Gastrocnemius medialis (tissue), 4 donors: ENCODE data around the gene PROSER2. TPM values are rescaled to one million over a fixed set of nuclear protein-coding genes. Genes with fewer than 3 reads are reported as not detected.

ENCODE experiments used
- ATAC-seq, 2 donors: fragments of 150-250 bp; one replicate each; pipeline ENCODE4 v1.9.1; 2016
- DNase-seq, 2 donors: peaks; one replicate each; pipeline ENCODE4 v3.0.0-alpha.2; 2019
- H3K27ac ChIP-seq, 4 donors: fragments of 200-600 bp; sonication (generic); 1 replicate in 1 of 4; 2 replicates in 3 of 4; pipeline ENCODE4 v1.5.1; 2016 to 2018; ENCODE audit warnings: mild to moderate bottlenecking in 2 of 4, moderate library complexity in 1 of 4
- H3K27me3 ChIP-seq, 3 donors: fragments of 200-600 bp; sonication (generic) in 2 of 3; 1 replicate in 1 of 3; 2 replicates in 2 of 3; pipeline versions ENCODE4 v1.5.1 to v1.6.0; 2016 to 2019; ENCODE audit warnings: mild to moderate bottlenecking in 1 of 3, moderate library complexity in 1 of 3
- H3K36me3 ChIP-seq, 2 donors: fragments of 200-600 bp; sonication (generic) in 1 of 2; one replicate each; pipeline ENCODE4 v1.5.1; 2017 to 2018
- H3K4me1 ChIP-seq, 2 donors: fragments of 200-600 bp; sonication (generic) in 1 of 2; one replicate each; pipeline ENCODE4 v1.5.1; 2016 to 2017; ENCODE audit warnings: mild to moderate bottlenecking in 2 of 2
- H3K4me3 ChIP-seq, 4 donors: fragments of 200-600 bp; sonication (generic) in 3 of 4; 1 replicate in 1 of 4; 2 replicates in 3 of 4; pipeline ENCODE4 v1.5.1; 2016 to 2019; ENCODE audit warnings: mild to moderate bottlenecking in 2 of 4
- H3K9me3 ChIP-seq, 3 donors: fragments of 200-600 bp; sonication (generic) in 2 of 3; 1 replicate in 1 of 3; 2 replicates in 2 of 3; pipeline ENCODE4 v1.5.1; 2016 to 2019
- CTCF ChIP-seq, 5 experiments: fragments of 450-650 bp in 3 of 5; fragments of 200-600 bp in 2 of 5; sonication (generic) in 2 of 5; IDR thresholded peaks in 4 of 5; conservative IDR thresholded peaks in 1 of 5; 1 replicate in 4 of 5; 2 replicates in 1 of 5; pipeline ENCODE4 v1.5.1; 2016 to 2019; ENCODE audit warnings: antibody characterized with exemption in 5 of 5, mild to moderate bottlenecking in 3 of 5, moderate library complexity in 3 of 5
- POLR2A ChIP-seq, 2 donors: fragments of 450-650 bp; IDR thresholded peaks; one replicate each; pipeline ENCODE4 v1.6.1; 2017; ENCODE audit warnings: antibody characterized with exemption in 2 of 2, mild to moderate bottlenecking in 2 of 2, moderate library complexity in 2 of 2
- in situ Hi-C, 4 donors: fragments of 200-750 bp; cut with MboI; loops; one replicate each; pipeline versions ENCODE4 v1.15.0 to v1.8.0; 2017; ENCODE audit warnings: low sequenced_read_pairs in 4 of 4
- intact Hi-C: fragments of 100-400 bp; cut with DNase I; formaldehyde crosslinking; loops from one replicate; pipeline ENCODE4 v1.15.1; 2023; ENCODE audit warnings: low total_unique reads
- total RNA-seq, 4 donors: library from RNA; depleted of rRNA; stranded (reverse); fragments of >200 nt; gene quantifications; one replicate each; pipeline versions ENCODE4 v1.1.0 to v1.2.3, GENCODE V29; 2016

The PROSER2 gene
- total RNA-seq, 4 donors from 2014 or later: 0.88 to 3.4 (median 1.4) TPM

- no peak for DNase-seq
- TF ChIP-seq CTCF (IDR thresholded peaks at IDR 0.05 in 4 of 5, conservative IDR thresholded peaks at IDR 0.05 in 1 of 5) (no peak), POLR2A (IDR thresholded peaks at IDR 0.05) (no peak)
- no peak for ATAC-seq
- Histone ChIP-seq H3K9me3 (no peaks in the 10 kb centered on the region), H3K36me3 (no peaks in the 10 kb centered on the region), H3K4me1 (peaks cover 6 to 16% of the 10 kb centered on the region in 2 donors), H3K27ac (no peak overlapping the region), H3K27me3 (no peaks in the 10 kb centered on the region), H3K4me3 (no peak overlapping the region)
- intact Hi-C loops: no loop called here
- in situ Hi-C loops: no loop called here
These were observed 53.8 kb downstream of the PROSER2 start for GRCh38 chr10:11876805-11877590.

- intact Hi-C loops (no loop called here), in situ Hi-C loops (no loop called here)
- no peak for ATAC-seq
- no peak for DNase-seq
- Histone ChIP-seq H3K27me3 (no peaks in the 10 kb centered on the region), H3K27ac (no peak overlapping the region), H3K9me3 (no peaks in the 10 kb centered on the region), H3K4me1 (peaks cover 4 to 14% of the 10 kb centered on the region in 2 donors), H3K4me3 (no peak overlapping the region), H3K36me3 (no peaks in the 10 kb centered on the region)
- no peak for TF ChIP-seq POLR2A (IDR thresholded peaks at IDR 0.05)
- TF ChIP-seq CTCF (IDR thresholded peaks at IDR 0.05 in 4 of 5, conservative IDR thresholded peaks at IDR 0.05 in 1 of 5): no peak
These were observed 54.4 kb downstream of the PROSER2 start for GRCh38 chr10:11877591-11877905.

- DNase-seq: no peak
- in situ Hi-C loops: no loop called here
- Histone ChIP-seq H3K4me1 (peaks cover 4 to 14% of the 10 kb centered on the region in 2 donors), H3K9me3 (no peaks in the 10 kb centered on the region), H3K4me3 (no peak overlapping the region), H3K27ac (no peak overlapping the region), H3K36me3 (no peaks in the 10 kb centered on the region), H3K27me3 (no peaks in the 10 kb centered on the region)
- no peak for ATAC-seq
- intact Hi-C loops: no loop called here
- TF ChIP-seq POLR2A (IDR thresholded peaks at IDR 0.05) (no peak), CTCF (IDR thresholded peaks at IDR 0.05 in 4 of 5, conservative IDR thresholded peaks at IDR 0.05 in 1 of 5) (no peak)
These were observed 55.6 kb downstream of the PROSER2 start for GRCh38 chr10:11878776-11879175.

- no peak overlapping the region for H3K4me3 ChIP-seq
- no peak overlapping the region for H3K27ac ChIP-seq
- in situ Hi-C loops: no loop called here
- no peak for DNase-seq
- H3K36me3 ChIP-seq: no peaks in the 10 kb centered on the region
- no peaks in the 10 kb centered on the region for H3K9me3 ChIP-seq
- intact Hi-C loops: no loop called here
- TF ChIP-seq POLR2A (IDR thresholded peaks at IDR 0.05): no peak
- no peak for TF ChIP-seq CTCF (IDR thresholded peaks at IDR 0.05 in 4 of 5, conservative IDR thresholded peaks at IDR 0.05 in 1 of 5)
- no peaks in the 10 kb centered on the region for H3K27me3 ChIP-seq
- H3K4me1 ChIP-seq: peaks cover 4 to 14% of the 10 kb centered on the region in 2 donors
- no peak for ATAC-seq
These were observed 56.4 kb downstream of the PROSER2 start for GRCh38 chr10:11879387-11880094.
